Measurements from ENCODE around the gene EP400.

DNA sequence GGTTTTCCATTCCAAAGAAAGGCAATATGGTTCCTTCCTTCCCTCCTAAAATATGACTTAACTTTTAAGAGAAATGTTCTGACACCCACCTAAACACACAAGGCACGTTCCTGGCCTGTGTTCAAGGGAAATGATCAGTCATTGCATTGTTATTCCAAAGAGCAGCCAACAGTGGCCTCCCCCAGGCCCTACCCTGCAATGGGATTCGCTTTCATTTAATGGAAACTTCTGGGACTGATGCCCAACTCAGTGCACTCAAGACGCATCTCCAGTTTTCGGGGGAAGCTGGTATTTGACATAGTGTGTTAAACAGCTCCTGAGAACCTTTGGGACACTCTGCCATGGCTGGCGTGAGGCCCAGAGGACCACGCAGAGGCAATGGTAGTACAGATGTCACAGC, 128.4 kb downstream of the EP400 start:
- no peak for TF ChIP-seq CTCF (conservative IDR thresholded peaks at IDR 0.05; ENCODE audit: low read depth, low read length)
- TF ChIP-seq EZH2 (IDR thresholded peaks at IDR 0.05; ENCODE audit: borderline replicate concordance, low read depth, low read length, poor library complexity, severe bottlenecking), result no peak
